Measurements from ENCODE around the gene SETD3.

Gene SETD3

DNA sequence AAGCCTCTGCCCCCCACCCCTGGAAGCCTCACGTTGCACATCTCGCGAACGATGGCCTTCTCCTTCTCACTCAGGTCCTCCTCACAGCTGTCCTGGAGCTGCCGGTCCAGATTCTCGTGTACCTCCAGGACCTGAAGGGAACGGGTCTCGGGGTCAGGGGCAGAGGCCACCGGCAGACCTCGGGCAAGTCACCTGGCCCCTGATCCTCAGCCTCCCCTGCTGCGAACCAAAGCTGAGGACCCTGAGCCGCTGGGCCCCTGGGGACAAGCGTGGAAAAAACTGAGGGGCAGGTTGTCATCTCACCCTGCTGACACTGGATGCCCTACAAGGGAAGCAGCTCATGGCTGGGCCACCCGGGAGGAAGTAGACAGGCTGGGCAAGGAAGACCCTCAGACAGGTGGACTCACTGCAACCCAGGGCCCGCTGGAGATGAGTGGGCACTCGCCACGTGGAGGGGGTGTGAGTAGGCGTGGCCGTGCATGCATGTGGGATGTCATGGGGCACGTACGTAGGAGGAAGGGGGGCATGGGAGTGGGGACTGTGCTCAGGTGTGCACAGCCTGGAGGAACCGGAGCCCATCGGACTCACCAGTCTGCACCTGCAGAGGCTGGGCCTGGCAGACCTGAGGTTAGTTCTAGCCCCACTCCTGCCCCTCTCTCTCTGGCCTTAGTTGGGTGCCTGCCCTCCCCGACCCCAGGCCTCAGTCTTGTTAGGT lies 35.7 kb upstream of the SETD3 start:
- FAIRE-seq, result no peak

DNA sequence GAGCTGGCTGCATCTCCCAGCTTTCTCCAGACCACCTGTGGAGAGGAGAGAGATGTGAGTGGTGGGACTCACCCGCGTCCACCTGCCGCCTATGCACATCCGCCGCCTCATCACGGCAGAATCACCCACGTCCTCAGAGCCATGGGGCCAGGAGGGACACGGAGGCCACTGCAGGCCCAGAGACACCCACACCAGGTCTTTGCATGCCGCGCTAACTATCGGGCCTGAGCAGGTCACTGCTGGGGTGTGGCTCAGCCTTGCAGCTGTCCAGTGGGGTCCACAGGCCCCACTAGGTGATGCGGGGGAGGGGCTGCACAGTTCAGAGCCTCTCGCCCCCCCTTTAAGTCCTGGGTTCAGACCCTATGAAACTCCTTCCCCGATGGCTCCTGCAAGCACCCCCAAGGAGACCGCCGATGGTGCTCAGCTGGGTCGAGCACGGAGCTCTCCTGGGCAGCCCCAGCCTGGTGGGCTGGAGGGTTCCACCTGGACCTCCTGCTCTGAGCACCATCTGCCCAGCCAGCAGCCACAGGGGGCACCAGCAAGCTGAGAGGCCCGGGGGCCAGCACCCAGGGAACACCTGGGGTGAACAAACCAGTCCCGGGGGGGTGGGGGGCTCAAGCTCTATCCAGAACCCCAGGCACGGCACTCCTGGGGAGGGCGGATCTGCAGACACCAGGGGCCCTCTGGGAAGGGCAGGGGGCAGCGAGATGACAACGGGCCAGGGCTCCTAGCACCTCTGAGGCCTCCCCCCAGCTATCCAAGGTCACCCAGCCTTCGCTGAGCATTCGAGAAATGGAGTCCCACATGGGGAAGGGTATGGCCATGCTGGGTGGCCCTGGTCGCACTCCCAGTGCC lies 34.9 kb upstream of the SETD3 start:
- FAIRE-seq, result no peak

DNA sequence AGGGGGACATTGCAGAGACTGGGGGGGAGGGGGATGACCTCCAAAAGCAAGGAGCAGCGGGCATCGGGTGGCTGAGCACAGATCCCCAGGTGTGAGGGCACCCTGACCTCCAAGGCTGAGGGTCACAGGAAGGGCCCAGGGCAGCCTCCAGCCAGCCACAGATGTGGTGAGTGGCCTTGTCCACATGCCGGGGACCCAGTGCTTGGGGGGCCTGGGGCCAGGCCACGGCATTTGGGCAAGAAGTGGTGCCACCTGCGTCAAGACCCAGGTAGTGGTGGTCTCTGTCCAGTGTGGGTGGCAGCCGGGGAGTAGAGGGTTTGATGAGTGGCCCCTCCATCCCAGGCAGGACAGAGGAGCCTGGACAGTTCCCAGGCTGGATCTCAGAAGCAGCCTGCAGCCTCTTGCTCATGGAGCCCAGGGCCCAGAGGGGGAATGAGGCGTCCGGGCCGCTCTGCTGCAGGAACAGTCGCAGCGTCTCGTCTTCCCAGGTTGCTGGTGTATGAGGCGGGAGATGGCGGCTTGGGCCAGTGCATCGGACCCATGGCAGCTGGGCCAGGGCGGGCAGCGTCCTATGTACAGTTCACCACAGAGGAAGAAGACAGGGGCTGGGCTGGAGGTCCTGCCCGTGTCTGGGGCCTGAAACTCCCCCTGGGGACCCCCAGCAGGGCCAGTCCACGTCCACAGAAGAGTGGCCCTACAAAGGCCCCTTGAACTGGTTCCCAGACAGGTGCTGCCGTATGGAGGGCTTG lies 34.1 kb upstream of the SETD3 start:
- no peak for FAIRE-seq

- FAIRE-seq, result no peak
Measured at GRCh38 chr14:99513946-99514551, 33.4 kb upstream of the SETD3 start.

- no peak for FAIRE-seq
Measured at GRCh38 chr14:99513183-99513694, 32.6 kb upstream of the SETD3 start.

DNA sequence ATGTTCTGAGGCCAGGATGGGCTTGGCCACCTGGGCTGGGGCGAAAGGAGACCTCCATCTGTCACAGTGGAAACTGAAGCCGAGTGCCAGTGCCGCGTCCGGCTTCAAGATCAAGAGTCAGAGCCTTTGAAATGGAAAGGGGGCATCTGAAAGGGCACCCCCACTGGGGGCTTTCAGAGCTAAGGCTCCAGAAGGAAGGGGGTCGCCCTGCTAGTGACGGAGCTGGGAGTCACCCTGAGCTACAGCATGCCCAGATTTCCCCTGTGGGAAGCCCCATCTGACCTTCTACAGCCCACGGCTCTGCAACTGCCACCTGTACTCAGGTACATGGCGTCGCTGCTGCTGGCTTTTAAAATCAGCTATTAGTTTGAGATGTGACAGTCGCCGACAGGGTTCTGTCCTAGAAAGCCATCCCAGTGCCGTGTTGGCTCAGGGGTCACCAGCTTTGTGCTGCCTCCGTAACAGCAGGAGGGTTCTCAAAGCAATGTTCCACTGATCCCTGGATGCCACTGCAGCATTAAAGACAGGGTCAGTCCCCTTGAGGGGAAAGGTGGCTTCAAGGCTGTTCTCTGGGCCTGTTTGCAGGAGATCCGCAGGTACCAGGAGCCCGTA lies 32.0 kb upstream of the SETD3 start:
- FAIRE-seq, result no peak

DNA sequence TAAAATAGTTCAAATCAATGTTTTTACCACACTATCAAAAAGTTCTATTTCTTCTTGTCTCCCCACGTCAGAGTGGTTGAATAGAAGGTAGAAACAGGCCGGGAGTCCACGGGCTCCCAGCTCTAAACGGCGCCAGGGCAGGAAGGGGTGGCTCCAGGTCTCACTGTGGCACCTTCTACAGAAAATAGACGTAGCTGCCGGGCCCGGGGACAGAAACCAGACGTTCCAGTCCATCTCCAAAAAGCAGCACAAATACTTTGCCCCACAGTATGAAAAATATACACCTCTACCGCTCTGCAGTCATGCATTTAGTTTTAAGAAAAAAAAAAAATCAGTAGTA lies 31.4 kb upstream of the SETD3 start:
- no peak for FAIRE-seq

- no peak for FAIRE-seq
Measured at GRCh38 chr14:99511421-99512109, 30.9 kb upstream of the SETD3 start.

- FAIRE-seq, result no peak
Measured at GRCh38 chr14:99510556-99511139, 30.0 kb upstream of the SETD3 start.

DNA sequence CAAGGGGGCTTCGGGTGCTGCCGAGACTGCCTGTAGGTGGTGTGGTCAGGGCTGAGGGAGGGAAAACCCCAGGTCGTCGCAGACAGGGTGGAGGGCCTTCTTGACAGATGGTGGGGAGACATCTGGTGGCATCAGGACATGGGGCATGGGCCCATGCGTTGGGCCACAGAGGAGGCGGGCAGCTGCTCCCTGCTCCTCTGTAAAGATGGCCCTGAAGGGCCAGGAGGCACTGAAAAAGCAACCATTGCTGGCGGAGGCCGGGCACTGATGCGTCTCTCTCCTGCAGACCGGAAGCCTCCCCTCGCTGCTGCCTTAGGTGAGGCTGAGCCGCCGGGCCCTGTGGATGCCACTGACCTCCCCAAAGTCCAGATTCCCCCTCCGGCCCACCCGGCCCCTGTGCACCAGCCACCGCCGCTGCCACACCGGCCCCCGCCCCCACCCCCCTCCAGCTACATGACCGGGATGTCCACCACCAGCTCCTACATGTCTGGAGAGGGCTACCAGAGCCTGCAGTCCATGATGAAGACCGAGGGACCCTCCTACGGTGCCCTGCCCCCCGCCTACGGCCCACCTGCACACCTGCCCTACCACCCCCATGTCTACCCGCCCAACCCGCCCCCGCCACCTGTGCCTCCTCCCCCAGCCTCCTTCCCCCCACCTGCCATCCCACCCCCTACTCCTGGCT lies 29.4 kb upstream of the SETD3 start:
- FAIRE-seq, result no peak

DNA sequence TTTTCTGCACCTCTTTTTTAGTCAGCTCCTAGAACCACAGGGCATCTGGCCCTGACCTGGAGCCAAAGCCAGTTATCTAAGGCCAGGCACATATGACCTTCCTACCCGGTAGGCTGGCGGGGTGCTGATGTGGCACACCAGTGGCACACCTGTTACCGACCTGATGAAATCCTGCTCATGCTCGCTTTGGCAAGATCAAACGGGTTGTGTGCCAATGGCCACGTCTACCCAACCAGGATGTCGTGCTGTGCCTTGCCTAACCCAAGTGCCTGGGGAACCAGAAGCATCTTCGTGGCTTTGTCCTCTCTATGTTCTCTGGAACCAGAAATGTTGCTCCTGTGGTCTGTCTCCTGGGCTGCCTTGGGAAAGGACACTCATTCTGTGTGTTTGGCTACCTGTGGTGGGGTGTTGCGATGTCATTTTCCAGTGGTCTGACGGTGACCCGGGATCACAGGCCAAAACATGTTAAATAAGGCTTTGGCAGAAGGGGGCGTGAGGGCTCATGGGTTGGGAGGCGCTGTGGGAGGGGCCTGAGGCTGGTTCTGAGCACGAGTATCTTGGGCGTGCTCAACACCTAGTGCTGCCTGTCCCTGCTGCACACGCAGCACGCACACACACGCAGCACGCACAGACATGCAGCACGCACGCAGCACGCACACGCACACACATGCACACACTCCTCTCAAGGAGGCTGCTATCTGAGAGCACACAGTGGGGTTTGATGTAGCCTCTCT lies 28.4 kb upstream of the SETD3 start:
- no peak for FAIRE-seq

- no peak for FAIRE-seq
Measured at GRCh38 chr14:99507860-99508640, 27.4 kb upstream of the SETD3 start.

DNA sequence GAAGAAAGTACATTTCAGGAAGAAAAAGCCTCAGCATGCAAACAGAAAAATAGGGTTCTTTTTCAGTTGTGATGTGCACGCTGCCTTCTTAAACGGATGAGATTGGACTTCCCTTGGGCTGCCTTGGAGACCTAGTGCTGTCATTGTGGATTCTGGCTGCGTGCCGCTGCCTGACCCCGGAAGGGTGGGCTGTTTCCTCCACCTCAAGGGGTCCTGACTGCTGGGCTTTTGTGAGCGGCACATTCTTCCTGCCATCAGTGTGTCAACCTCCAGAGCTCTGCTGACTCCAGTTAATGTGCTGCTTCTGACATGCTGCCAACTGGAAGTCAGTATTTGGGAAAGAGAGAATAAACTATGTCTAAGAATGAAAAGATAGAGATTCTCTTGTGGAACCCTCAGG lies 25.6 kb upstream of the SETD3 start:
- no peak for FAIRE-seq

DNA sequence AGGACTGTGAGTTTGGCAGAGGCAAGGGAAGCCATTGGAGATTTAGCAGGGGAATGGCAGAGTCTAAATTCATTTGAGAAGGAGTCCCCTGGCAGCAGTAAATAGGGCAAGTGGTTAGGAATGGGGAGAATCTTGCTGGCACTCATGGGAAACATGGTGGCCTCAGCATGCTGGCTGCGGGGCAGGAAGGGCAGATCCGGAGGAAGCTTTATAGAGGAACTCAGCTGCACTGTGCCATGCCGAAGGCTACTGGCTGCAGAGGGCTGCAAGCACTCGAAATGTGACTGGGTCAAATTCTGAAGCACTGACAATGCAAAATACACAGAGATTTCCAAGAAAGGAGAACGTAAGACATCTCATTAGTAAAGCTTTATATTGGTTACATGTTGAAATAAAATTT lies 24.4 kb upstream of the SETD3 start:
- no peak for FAIRE-seq

GRCh38 chr14:99503848-99504453 lies 23.3 kb upstream of the SETD3 start:
- no peak for FAIRE-seq

- no peak for FAIRE-seq
Measured at GRCh38 chr14:99502989-99503421, 22.3 kb upstream of the SETD3 start.

- no peak for FAIRE-seq
Measured at GRCh38 chr14:99497894-99498293, 17.2 kb upstream of the SETD3 start.

GRCh38 chr14:99497341-99497740 lies 16.7 kb upstream of the SETD3 start:
- no peak for FAIRE-seq

- FAIRE-seq, result no peak
Measured at GRCh38 chr14:99484106-99484505, 3.4 kb upstream of the SETD3 start.

Data from A204.1 (cell line).